Neuron (in vitro differentiated cells): ENCODE data around the gene LLGL2.

Experiments
- H2AFZ ChIP-seq: one replicate; pipeline ENCODE4 v1.6.1; 2013; ENCODE audit warnings: low read depth, mild to moderate bottlenecking, inconsistent platforms, low read length, moderate library complexity
- H3K27me3 ChIP-seq: one replicate; pipeline ENCODE4 v1.6.1; 2013; ENCODE audit warnings: low read length; ENCODE audit not compliant: insufficient read depth
- H3K36me3 ChIP-seq: one replicate; pipeline ENCODE4 v1.6.1; 2013; ENCODE audit warnings: low read length; ENCODE audit not compliant: insufficient read depth
- H3K4me1 ChIP-seq: one replicate; pipeline ENCODE4 v1.6.1; 2013; ENCODE audit warnings: low read length; ENCODE audit not compliant: insufficient read depth
- H3K4me3 ChIP-seq: 2 replicates; pipeline ENCODE4 v1.5.1; 2013; ENCODE audit warnings: mild to moderate bottlenecking, low read length, moderate library complexity
- H3K9me3 ChIP-seq: one replicate; pipeline ENCODE4 v1.6.1; 2013; ENCODE audit warnings: low read length

Gene LLGL2

GRCh38 chr17:75498726-75499213, 26.7 kb upstream of the LLGL2 start:
- H3K4me1 ChIP-seq = no peaks in the 10 kb centered on the region
- no peak overlapping the region for H2AFZ ChIP-seq
- peaks cover 59% of the 10 kb centered on the region for H3K36me3 ChIP-seq
- no peak overlapping the region for H3K4me3 ChIP-seq
- no peaks in the 10 kb centered on the region for H3K9me3 ChIP-seq
- H3K27me3 ChIP-seq = no peaks in the 10 kb centered on the region

- Histone ChIP-seq H3K27me3 (no peaks in the 10 kb centered on the region), H3K4me3 (no peak overlapping the region), H3K9me3 (no peaks in the 10 kb centered on the region), H2AFZ (no peak overlapping the region), H3K4me1 (no peaks in the 10 kb centered on the region), H3K36me3 (peaks cover 61% of the 10 kb centered on the region)
Observed at GRCh38 chr17:75499313-75500022, 26.0 kb upstream of the LLGL2 start.

GRCh38 chr17:75500419-75501216, 24.9 kb upstream of the LLGL2 start:
- Histone ChIP-seq H3K36me3 (peaks cover 66% of the 10 kb centered on the region), H3K27me3 (no peaks in the 10 kb centered on the region), H2AFZ (no peak overlapping the region), H3K9me3 (no peaks in the 10 kb centered on the region), H3K4me1 (no peaks in the 10 kb centered on the region), H3K4me3 (no peak overlapping the region)

GRCh38 chr17:75501378-75502071, 24.0 kb upstream of the LLGL2 start:
- Histone ChIP-seq H3K36me3 (peaks cover 66% of the 10 kb centered on the region), H3K27me3 (no peaks in the 10 kb centered on the region), H3K4me3 (no peak overlapping the region), H2AFZ (no peak overlapping the region), H3K9me3 (no peaks in the 10 kb centered on the region), H3K4me1 (no peaks in the 10 kb centered on the region)

- Histone ChIP-seq H3K9me3 (no peaks in the 10 kb centered on the region), H3K27me3 (no peaks in the 10 kb centered on the region), H3K4me1 (no peaks in the 10 kb centered on the region), H2AFZ (no peak overlapping the region), H3K4me3 (no peak overlapping the region), H3K36me3 (peaks cover 67% of the 10 kb centered on the region)
Observed at GRCh38 chr17:75502072-75502720, 23.3 kb upstream of the LLGL2 start.

- Histone ChIP-seq H3K9me3 (no peaks in the 10 kb centered on the region), H3K4me1 (no peaks in the 10 kb centered on the region), H2AFZ (no peak overlapping the region), H3K4me3 (no peak overlapping the region), H3K27me3 (no peaks in the 10 kb centered on the region), H3K36me3 (peaks cover 65% of the 10 kb centered on the region)
Observed at GRCh38 chr17:75502721-75503329, 22.7 kb upstream of the LLGL2 start.

- Histone ChIP-seq H3K27me3 (no peaks in the 10 kb centered on the region), H3K4me3 (no peak overlapping the region), H2AFZ (no peak overlapping the region), H3K36me3 (peaks cover 59% of the 10 kb centered on the region), H3K4me1 (peaks cover 5% of the 10 kb centered on the region), H3K9me3 (no peaks in the 10 kb centered on the region)
Observed at GRCh38 chr17:75503337-75503950, 22.1 kb upstream of the LLGL2 start.

- Histone ChIP-seq H3K27me3 (no peaks in the 10 kb centered on the region), H2AFZ (no peak overlapping the region), H3K4me3 (no peak overlapping the region), H3K9me3 (no peaks in the 10 kb centered on the region), H3K4me1 (peaks cover 7% of the 10 kb centered on the region), H3K36me3 (peaks cover 54% of the 10 kb centered on the region)
Observed at GRCh38 chr17:75503976-75504346, 21.5 kb upstream of the LLGL2 start.

- H3K27me3 ChIP-seq = no peaks in the 10 kb centered on the region
- H3K4me3 ChIP-seq = no peak overlapping the region
- H3K4me1 ChIP-seq = peaks cover 7% of the 10 kb centered on the region
- no peak overlapping the region for H2AFZ ChIP-seq
- H3K36me3 ChIP-seq = peaks cover 52% of the 10 kb centered on the region
- H3K9me3 ChIP-seq = no peaks in the 10 kb centered on the region
Observed at GRCh38 chr17:75504347-75505151, 20.9 kb upstream of the LLGL2 start.

- Histone ChIP-seq H3K9me3 (no peaks in the 10 kb centered on the region), H3K36me3 (peaks cover 49% of the 10 kb centered on the region), H3K27me3 (no peaks in the 10 kb centered on the region), H3K4me1 (peaks cover 7% of the 10 kb centered on the region), H3K4me3 (no peak overlapping the region), H2AFZ (no peak overlapping the region)
Observed at GRCh38 chr17:75505152-75505409, 20.4 kb upstream of the LLGL2 start.

- H3K27me3 ChIP-seq = no peaks in the 10 kb centered on the region
- H2AFZ ChIP-seq = no peak overlapping the region
- H3K4me1 ChIP-seq = peaks cover 7% of the 10 kb centered on the region
- no peaks in the 10 kb centered on the region for H3K9me3 ChIP-seq
- no peak overlapping the region for H3K4me3 ChIP-seq
- peaks cover 47% of the 10 kb centered on the region for H3K36me3 ChIP-seq
Observed at GRCh38 chr17:75505640-75506039, 19.9 kb upstream of the LLGL2 start.

GRCh38 chr17:75506134-75506533, 19.4 kb upstream of the LLGL2 start:
- no peaks in the 10 kb centered on the region for H3K9me3 ChIP-seq
- peaks cover 7% of the 10 kb centered on the region for H3K4me1 ChIP-seq
- H3K27me3 ChIP-seq = no peaks in the 10 kb centered on the region
- H3K36me3 ChIP-seq = peaks cover 44% of the 10 kb centered on the region
- H3K4me3 ChIP-seq = no peak overlapping the region
- H2AFZ ChIP-seq = no peak overlapping the region
